GM21723 (cell line): ENCODE data around the gene SZRD1.

Experiments used
- ATAC-seq: cut with Tn5 transposase; IDR thresholded peaks from one replicate; pipeline ENCODE4 v1.9.1; 2021; ENCODE audit warnings: mild to moderate bottlenecking, moderate library complexity; ENCODE audit not compliant: unreplicated experiment

Gene SZRD1

DNA sequence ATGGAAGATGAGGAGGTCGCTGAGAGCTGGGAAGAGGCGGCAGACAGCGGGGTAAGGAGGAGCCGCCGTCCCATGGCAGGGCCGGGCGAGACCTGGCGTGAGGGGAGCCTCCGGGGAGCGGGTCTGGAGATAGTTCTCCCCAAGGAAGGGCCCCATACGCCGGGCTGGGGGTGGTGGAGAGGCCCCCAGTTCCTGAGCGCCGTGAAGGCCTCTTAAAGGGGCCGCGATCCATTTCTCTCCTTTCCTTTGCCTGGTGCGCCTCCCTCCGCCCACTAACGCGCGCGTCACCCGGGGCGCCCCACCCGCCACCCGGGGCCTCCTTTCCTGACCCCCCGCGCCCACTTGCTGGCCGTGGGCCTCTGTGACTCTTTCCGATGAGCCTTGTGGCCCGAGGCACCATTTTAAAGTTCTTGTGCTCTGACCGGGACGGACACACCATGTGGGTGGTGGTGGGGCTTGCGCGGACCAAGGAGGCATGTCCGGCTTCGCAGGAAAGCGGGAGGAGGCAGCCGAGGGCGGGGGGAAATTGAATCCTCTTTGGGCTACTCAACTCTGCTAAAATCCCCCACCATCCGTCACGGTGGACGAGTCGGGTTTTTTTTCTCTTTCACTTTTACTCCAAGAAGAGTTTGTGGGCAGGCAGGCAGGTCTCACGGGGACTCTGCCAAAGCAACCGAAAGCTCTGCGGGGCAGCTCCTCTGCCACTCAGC lies 371 bp downstream of the SZRD1 start:
- peak; percentile 55 for ATAC-seq

- ATAC-seq, result no peak
Observed at GRCh38 chr1:16367968-16368890, 1.2 kb downstream of the SZRD1 start.

GRCh38 chr1:16369821-16370220 lies 2.8 kb downstream of the SZRD1 start:
- ATAC-seq, result no peak

DNA sequence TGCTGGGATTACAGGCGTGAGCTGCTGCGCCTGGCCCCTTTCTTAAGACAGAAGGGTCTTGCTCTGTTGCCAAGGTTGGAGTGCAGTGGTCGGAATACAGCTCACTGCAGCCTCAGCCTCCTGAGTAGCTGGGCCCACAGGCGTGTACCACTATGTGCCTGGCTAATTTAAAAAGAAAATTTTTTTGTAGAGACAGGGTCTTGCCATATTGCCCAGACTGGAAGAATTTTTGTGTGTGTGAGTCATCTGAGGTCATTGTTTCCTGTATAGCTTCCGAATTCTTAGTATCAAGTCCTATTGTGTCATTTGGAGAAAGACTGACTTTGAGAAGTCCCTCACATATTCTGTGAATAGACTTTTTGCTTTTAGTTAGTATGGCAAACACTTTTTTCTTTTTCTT lies 4.7 kb downstream of the SZRD1 start:
- no peak for ATAC-seq

- ATAC-seq, result no peak
Observed at GRCh38 chr1:16372535-16373285, 5.7 kb downstream of the SZRD1 start.

DNA sequence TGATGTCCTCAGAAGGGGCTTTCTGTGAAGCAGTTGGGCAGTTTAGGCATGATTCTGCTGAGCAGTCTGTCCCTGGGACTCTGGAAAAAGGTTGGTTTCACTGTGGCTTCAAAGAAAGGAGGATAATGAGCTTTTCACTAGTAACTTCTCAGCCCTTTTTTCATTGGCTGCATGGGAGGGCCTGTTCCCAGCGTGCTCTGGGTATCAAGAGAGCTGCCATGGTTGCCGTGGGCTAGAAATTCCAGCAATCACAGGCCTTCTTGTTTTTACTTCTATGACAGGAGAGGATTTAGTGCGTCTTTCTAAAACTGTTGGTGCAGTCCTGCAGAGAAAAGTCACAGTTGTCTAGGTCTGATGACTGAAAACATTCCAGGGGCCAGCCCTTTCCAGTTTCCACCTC lies 7.2 kb downstream of the SZRD1 start:
- no peak for ATAC-seq

DNA sequence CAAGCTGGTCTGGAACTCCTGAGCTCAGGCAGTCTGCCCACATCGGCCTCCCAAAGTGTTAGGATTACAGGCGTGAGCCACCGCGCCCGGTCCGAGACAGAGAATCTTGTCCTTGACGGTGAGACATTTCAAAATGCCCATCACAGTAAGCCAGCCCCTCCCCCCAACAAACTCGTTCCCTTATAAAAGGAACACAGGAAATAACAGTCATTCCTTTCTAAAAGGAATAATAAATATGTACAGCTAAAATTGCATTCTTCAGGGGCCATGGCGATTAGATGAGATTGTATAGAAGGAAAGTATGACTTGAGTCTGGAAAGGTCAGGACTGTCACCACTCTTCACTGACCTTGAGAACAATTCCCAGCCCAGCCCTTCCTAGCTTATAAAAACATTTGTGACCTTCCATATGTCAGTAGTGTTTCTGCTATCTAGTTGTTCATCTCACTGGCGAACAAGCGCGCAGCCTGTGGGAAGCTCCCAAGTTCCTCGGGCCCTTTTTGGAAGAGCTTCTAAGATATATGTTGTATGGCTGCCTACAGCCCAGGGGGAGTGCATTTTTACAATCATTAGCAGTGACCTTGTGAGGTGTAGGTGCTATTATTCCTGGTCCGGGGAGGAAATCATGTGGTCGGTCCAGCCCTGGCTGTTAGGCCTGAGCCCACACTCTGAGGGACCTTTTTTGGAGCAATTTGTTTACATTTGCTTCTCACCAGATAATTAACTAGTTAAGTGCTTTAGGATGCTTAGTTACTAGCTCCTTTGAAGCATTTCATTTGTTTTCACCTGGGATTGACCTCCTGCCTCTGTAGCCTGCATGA lies 8.7 kb downstream of the SZRD1 start:
- no peak for ATAC-seq

DNA sequence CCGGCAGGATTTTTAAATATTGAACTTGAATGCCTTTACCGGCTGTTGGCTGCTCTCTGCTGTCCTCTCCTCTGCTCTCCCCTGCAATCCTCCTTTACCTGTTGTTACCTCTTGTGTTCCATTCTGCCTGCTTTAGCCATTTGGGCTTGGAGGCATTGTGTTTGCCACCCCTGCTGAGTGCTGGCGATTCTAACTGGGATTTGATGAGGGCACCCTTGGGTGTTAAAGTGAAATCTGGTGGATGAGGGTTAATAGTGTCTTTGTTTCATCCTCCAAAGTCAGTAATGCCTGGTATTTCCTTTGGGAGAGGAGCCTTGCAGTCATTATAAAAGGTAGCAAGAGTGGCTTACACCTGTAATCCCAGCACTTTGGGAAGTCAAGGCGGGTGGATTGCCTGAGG lies 9.9 kb downstream of the SZRD1 start:
- ATAC-seq, result no peak

DNA sequence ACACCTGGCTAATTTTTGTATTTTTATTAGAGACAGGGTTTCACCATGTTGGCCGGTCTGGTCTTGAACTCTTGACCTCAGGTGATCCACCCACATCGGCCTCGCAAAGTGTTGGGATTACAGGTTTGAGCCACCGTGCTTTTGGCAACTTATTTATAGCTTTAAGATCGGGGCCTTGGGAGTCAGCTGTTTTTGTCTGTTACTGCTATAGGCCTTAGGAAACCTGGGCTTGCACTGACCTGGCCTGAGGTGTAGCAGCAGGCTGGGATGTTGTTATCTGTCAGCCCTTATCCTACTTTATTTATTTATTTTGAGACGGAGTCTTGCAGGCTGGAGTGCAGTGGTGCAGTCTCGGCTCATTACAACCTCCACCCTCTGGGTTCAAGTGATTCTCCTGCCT lies 11.4 kb downstream of the SZRD1 start:
- no peak for ATAC-seq

DNA sequence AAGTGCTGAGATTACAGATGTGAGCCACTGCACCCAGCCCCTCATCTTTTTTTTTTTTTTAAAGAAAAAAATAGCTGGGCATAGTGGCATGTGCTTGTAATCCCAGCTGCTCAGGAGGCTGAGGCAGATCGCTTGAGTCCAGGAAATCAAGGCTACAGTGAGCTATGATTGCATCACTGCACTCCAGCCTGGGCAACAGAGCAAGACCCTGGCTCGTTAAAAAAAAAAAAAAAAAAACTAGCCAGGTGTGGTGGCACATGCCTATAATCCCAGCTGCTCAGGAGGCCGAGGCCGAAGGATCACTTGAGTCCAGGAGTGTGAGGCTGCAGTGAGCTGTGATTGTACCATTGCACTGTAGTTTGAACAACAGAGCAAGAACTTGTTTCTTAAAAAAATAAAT lies 13.8 kb downstream of the SZRD1 start:
- no peak for ATAC-seq

DNA sequence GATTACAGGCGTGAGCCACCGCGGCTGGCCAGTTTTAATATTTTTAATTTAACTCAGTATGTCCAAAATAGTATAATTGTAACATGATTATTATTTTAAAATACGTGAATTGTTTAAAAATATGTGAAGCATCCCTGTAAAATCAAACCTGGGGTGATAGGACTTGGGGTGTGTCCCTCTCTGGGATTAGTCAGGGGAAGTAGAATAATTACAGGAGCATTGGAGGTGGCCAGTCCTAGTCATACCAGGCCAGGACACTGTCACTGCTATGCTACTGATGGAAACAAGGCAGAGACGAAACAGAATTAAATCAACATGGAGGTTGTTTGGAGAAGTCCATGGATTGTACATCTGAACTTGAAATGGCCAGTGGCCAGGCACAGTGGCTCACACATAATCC lies 16.8 kb downstream of the SZRD1 start:
- no peak for ATAC-seq

- ATAC-seq, result peak; percentile 5
Observed at GRCh38 chr1:16385659-16386453, 18.8 kb downstream of the SZRD1 start.

GRCh38 chr1:16386454-16387113 lies 19.5 kb downstream of the SZRD1 start:
- ATAC-seq, result peak; percentile 46

DNA sequence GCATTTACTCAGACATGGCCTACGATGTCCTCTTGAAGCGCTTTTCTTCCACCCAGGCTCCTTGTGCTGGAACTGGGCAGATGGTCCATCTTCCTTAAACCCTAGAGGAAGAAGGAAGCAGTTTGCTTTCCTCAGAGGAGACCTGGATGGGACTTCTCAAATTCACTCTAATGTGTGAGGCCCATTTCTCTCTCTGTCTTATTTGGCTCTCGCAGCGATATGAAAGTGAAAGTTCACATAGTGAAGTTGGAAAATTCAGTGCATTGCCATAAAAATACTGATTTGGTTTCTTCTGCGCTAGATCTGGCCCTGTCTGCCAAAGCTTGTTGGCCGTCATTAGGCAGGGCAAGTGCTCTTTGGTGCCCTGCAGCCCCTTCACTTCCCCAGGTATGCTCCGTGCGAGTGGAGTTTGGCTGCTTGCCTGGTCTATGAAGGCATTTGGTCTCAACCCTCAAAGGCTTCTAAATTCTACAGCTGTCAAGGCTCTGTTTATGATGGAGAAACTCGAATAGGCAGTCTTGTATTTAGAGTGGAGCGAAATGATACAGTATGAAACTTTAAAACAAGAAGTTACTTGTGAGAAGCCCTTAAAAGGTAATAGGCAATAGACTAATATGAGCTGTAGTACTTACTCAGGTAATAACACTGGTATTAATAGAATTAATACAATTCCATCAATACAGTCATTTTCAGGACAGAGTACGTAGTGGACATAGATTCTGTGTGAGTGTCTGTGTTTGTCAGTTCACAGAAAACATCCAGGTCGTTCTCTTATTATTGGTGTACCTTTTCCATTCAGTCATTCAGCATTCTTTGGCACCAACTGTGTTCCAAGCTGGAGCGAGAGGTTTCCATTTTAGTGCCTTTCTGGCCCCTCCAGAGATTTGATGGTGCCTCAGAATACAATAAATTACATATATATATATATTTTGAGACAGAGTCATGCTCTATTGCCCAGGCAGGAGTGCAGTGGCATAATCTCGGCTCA lies 20.5 kb downstream of the SZRD1 start:
- ATAC-seq, result no peak

DNA sequence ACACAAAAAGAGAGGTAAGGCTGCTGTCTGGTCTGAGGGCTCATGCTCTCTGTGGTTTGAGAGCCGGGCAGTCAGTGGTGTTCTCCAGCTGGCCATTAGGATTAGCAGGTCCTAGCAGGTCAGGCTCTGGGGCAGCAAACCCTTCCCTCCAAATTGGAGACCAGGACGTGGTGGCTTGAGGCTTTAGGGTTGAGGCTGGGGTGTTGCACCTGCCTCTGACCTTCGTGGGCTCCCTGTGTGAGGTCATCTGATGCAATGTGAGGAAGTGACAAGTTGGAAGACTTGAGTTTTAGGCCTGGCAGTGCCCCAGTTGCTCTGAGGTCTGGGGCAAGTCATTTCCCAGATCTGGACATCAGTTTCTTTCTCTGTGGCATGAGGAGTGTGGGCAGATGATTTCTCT lies 24.4 kb downstream of the SZRD1 start:
- ATAC-seq, result no peak

- no peak for ATAC-seq
Observed at GRCh38 chr1:16392740-16393569, 25.9 kb downstream of the SZRD1 start.
